Measurements from ENCODE around the gene RCBTB2. TPM values are rescaled to one million over a fixed set of nuclear protein-coding genes. Genes with fewer than 3 reads are reported as not detected.

RCBTB2 gene
- total and polyA plus RNA-seq, 2 donors (not counting 3 experiments of a cell fraction or from before 2014, with no cell fraction given) = 10.7 to 12.6 TPM

- Histone ChIP-seq H3K4me2 (ENCODE audit: insufficient read depth, low read length) (no peak overlapping the region), H3K9ac (replicated peaks; ENCODE audit: extremely low read depth, insufficient read depth, low read length) (no peak overlapping the region), H4K20me1 (replicated peaks; ENCODE audit: control insufficient read depth, extremely low read depth, insufficient read depth, low read length) (no peaks in the 10 kb centered on the region), H3K36me3 (ENCODE audit: control insufficient read depth in 2 of 2, extremely low read depth in 1 of 2, insufficient read depth in 2 of 2, low read length in 2 of 2) (no peaks in the 10 kb centered on the region), H3K4me3 (replicated peaks in 1 of 3; ENCODE audit: insufficient read depth in 1 of 3, low read depth in 1 of 3, low read length in 3 of 3) (no peak overlapping the region), H3K9me3 (replicated peaks; ENCODE audit: control insufficient read depth, insufficient read depth, low read length) (no peaks in the 10 kb centered on the region), H3K27me3 (ENCODE audit: control insufficient read depth in 2 of 2, insufficient read depth in 2 of 2, low read length in 2 of 2) (no peaks in the 10 kb centered on the region), H3K9me1 (replicated peaks; ENCODE audit: control insufficient read depth, extremely low read depth, insufficient read depth, low read length) (no peaks in the 10 kb centered on the region), H3K79me2 (ENCODE audit: control insufficient read depth, insufficient read depth, low read length) (no peaks in the 10 kb centered on the region), H3K4me1 (ENCODE audit: control insufficient read depth, extremely low read depth, insufficient read depth, low read length) (peaks cover 15% of the 10 kb centered on the region), H2AFZ (ENCODE audit: low read depth, low read length) (no peak overlapping the region), H3K27ac (ENCODE audit: insufficient read depth, low read depth, low read length) (no peak overlapping the region)
- ChIA-PET POLR2A (no interaction called here), CTCF (interaction anchor here (1.7 to 4.8 kb wide), 2 partner anchors 11 to 235 kb away, joined by 6 to 45 read pairs; no protein-coding TSS in a partner anchor)
- TF ChIP-seq CTCF (IDR thresholded peaks at IDR 0.05; ENCODE audit: extremely low read depth in 1 of 2, insufficient read depth in 1 of 2, low read depth in 1 of 2, low read length in 2 of 2) (no peak), MAX (IDR thresholded peaks at IDR 0.05; ENCODE audit: insufficient read depth, insufficient read length) (no peak), POLR2A (IDR thresholded peaks at IDR 0.05; ENCODE audit: low read depth, low read length) (no peak), POLR2AphosphoS5 (IDR thresholded peaks at IDR 0.05; ENCODE audit: insufficient read depth, low read depth, low read length) (no peak), GATA2 (IDR thresholded peaks at IDR 0.05; ENCODE audit: insufficient read depth, insufficient read length, low read depth, low read length) (no peak), EZH2 (IDR thresholded peaks at IDR 0.05; ENCODE audit: borderline replicate concordance, low read depth, low read length, severe bottlenecking) (no peak), JUN (IDR thresholded peaks at IDR 0.05; ENCODE audit: borderline replicate concordance, insufficient read depth, insufficient read length, low read depth) (no peak), MYC (IDR thresholded peaks at IDR 0.05; ENCODE audit: low read depth, low read length) (no peak), FOS (IDR thresholded peaks at IDR 0.05; ENCODE audit: borderline replicate concordance, insufficient read depth, low read length) (no peak)
- DNase-seq (ENCODE audit: low read depth, low spot score) (no peak), FAIRE-seq (no peak)
- dilution Hi-C loops (cut with MboI; ENCODE audit: extremely low pct_ligation_motif_present, low sequenced_read_pairs) (no loop called here), intact Hi-C loops (cut with micrococcal nuclease) (no loop called here)
- BruUV-seq (replicated peaks) = no TSS peak
Observed at GRCh38 chr13:48568370-48569103, 35.7 kb upstream of the RCBTB2 start.

Measured in endothelial cell of umbilical vein (primary cell).